ENCODE measurements around the gene CBL. TPM values are rescaled to one million over a fixed set of nuclear protein-coding genes. Genes with fewer than 3 reads are reported as not detected.

Gene CBL
- total and polyA plus RNA-seq, 2 donors from 2014 or later = 2.0 to 20.6 TPM

DNA sequence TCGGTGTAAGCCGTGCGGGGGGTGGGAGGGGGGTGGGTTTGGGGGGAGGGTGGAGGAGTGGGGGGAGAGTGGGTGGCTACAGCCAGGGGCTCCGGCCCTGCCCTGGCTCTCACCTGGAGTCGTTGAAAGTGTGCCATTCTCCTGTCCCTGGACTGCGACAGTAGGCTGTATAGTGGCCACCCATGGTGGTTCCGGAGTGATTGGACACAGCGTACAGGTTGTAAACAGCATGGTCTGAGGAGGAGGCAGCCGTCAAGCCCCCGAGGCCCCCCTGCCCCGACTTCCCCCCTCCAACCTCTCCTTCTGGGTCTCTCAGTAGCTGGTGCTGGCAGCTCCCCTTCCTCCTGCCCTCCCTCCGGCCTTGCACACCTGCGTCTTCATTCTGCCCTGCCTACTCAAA lies 150.9 kb downstream of the CBL start:
- FAIRE-seq (no peak), DNase-seq (peak in 1 of 5 donors; percentile 65)
- Histone ChIP-seq H3K9ac (ENCODE audit: low read length in 3 of 3) (peak overlapping the region in 1 of 3 donors; percentile 7), H3K4me3 (ENCODE audit: low read length in 3 of 3) (no peak overlapping the region), H3K36me3 (ENCODE audit: control insufficient read depth in 2 of 3, insufficient read depth in 3 of 3, low read length in 3 of 3) (peaks cover 0 to 29% (median 18%) of the 10 kb centered on the region in 3 donors), H3K9me3 (ENCODE audit: control insufficient read depth in 2 of 3, insufficient read depth in 1 of 3, low read length in 3 of 3) (no peaks in the 10 kb centered on the region), H3K4me1 (ENCODE audit: control insufficient read depth in 2 of 3, insufficient read depth in 2 of 3, low read depth in 1 of 3, low read length in 3 of 3) (peaks cover 0 to 21% (median 8%) of the 10 kb centered on the region in 3 donors), H3K27me3 (ENCODE audit: control insufficient read depth, insufficient read depth, low read length) (no peaks in the 10 kb centered on the region), H3K27ac (ENCODE audit: low read depth in 2 of 2, low read length in 2 of 2) (peak overlapping the region in 1 of 2 donors; percentile 48)
- TF ChIP-seq, protein P1, sequence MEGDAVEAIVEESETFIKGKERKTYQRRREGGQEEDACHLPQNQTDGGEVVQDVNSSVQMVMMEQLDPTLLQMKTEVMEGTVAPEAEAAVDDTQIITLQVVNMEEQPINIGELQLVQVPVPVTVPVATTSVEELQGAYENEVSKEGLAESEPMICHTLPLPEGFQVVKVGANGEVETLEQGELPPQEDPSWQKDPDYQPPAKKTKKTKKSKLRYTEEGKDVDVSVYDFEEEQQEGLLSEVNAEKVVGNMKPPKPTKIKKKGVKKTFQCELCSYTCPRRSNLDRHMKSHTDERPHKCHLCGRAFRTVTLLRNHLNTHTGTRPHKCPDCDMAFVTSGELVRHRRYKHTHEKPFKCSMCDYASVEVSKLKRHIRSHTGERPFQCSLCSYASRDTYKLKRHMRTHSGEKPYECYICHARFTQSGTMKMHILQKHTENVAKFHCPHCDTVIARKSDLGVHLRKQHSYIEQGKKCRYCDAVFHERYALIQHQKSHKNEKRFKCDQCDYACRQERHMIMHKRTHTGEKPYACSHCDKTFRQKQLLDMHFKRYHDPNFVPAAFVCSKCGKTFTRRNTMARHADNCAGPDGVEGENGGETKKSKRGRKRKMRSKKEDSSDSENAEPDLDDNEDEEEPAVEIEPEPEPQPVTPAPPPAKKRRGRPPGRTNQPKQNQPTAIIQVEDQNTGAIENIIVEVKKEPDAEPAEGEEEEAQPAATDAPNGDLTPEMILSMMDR (IDR thresholded peaks at IDR 0.05; ENCODE audit: borderline replicate concordance, extremely low read depth, insufficient read depth) = no peak
- intact Hi-C loops (cut with DNase I) = no loop called here

Small RNAs within 50 kb of the gene (microRNA-seq; reads per million reads assigned to microRNA genes)
- gene MIR6756 = not detected

Other genes starting within 250 kb of the CBL start
- not detected for gene FOXR1, start 234.6 kb upstream of the CBL start, total RNA-seq
- not detected for gene FOXR1, start 234.6 kb upstream of the CBL start, polyA plus RNA-seq (ENCODE audit: insufficient read depth, low read depth, low replicate concordance)
- 45.0 TPM for gene CENATAC, start 208.2 kb upstream of the CBL start, total RNA-seq
- gene CENATAC, start 208.2 kb upstream of the CBL start, polyA plus RNA-seq (ENCODE audit: insufficient read depth, low read depth, low replicate concordance) = 19.8 TPM
- gene RPS25, start 188.0 kb upstream of the CBL start, total RNA-seq = 852 TPM
- gene RPS25, start 188.0 kb upstream of the CBL start, polyA plus RNA-seq (ENCODE audit: insufficient read depth, low read depth, low replicate concordance) = 1,047 TPM
- 82.6 TPM for gene TRAPPC4, start 187.6 kb upstream of the CBL start, total RNA-seq
- 136 TPM for gene TRAPPC4, start 187.6 kb upstream of the CBL start, polyA plus RNA-seq (ENCODE audit: insufficient read depth, low read depth, low replicate concordance)
- gene SLC37A4, start 175.5 kb upstream of the CBL start, total RNA-seq = 49.5 TPM
- gene SLC37A4, start 175.5 kb upstream of the CBL start, polyA plus RNA-seq (ENCODE audit: insufficient read depth, low read depth, low replicate concordance) = 115 TPM
- 187 TPM for gene HYOU1, start 149.1 kb upstream of the CBL start, total RNA-seq
- gene HYOU1, start 149.1 kb upstream of the CBL start, polyA plus RNA-seq (ENCODE audit: insufficient read depth, low read depth, low replicate concordance) = 69.0 TPM
- 40.8 TPM for gene VPS11, start 138.5 kb upstream of the CBL start, total RNA-seq
- gene VPS11, start 138.5 kb upstream of the CBL start, polyA plus RNA-seq (ENCODE audit: insufficient read depth, low read depth, low replicate concordance) = 40.0 TPM
- 16.7 TPM for gene HMBS, start 121.5 kb upstream of the CBL start, total RNA-seq
- gene HMBS, start 121.5 kb upstream of the CBL start, polyA plus RNA-seq (ENCODE audit: insufficient read depth, low read depth, low replicate concordance) = 32.3 TPM
- gene DPAGT1, start 104.5 kb upstream of the CBL start, total RNA-seq = 34.8 TPM
- gene DPAGT1, start 104.5 kb upstream of the CBL start, polyA plus RNA-seq (ENCODE audit: insufficient read depth, low read depth, low replicate concordance) = 41.0 TPM
- gene C2CD2L, start 99.0 kb upstream of the CBL start, total RNA-seq = 16.0 TPM
- gene C2CD2L, start 99.0 kb upstream of the CBL start, polyA plus RNA-seq (ENCODE audit: insufficient read depth, low read depth, low replicate concordance) = 17.7 TPM
- 29.1 TPM for gene HINFP, start 84.8 kb upstream of the CBL start, total RNA-seq
- gene HINFP, start 84.8 kb upstream of the CBL start, polyA plus RNA-seq (ENCODE audit: insufficient read depth, low read depth, low replicate concordance) = 14.5 TPM
- gene ABCG4, start 57.3 kb upstream of the CBL start, total RNA-seq = 0.25 TPM
- gene ABCG4, start 57.3 kb upstream of the CBL start, polyA plus RNA-seq (ENCODE audit: insufficient read depth, low read depth, low replicate concordance) = 0.52 TPM
- gene NLRX1, start 37.6 kb upstream of the CBL start, total RNA-seq = 21.2 TPM
- 11.9 TPM for gene NLRX1, start 37.6 kb upstream of the CBL start, polyA plus RNA-seq (ENCODE audit: insufficient read depth, low read depth, low replicate concordance)
- gene NHERF4, start 20.9 kb upstream of the CBL start, total RNA-seq = 3.5 TPM
- gene NHERF4, start 20.9 kb upstream of the CBL start, polyA plus RNA-seq (ENCODE audit: insufficient read depth, low read depth, low replicate concordance) = 47.9 TPM
- 137 TPM for gene MCAM, start 110.8 kb downstream of the CBL start, total RNA-seq
- 42.1 TPM for gene MCAM, start 110.8 kb downstream of the CBL start, polyA plus RNA-seq (ENCODE audit: insufficient read depth, low read depth, low replicate concordance)
- gene RNF26, start 128.2 kb downstream of the CBL start, total RNA-seq = 23.5 TPM
- gene RNF26, start 128.2 kb downstream of the CBL start, polyA plus RNA-seq (ENCODE audit: insufficient read depth, low read depth, low replicate concordance) = 18.2 TPM
- gene C1QTNF5, start 134.5 kb downstream of the CBL start, total RNA-seq = 42.8 TPM
- gene C1QTNF5, start 134.5 kb downstream of the CBL start, polyA plus RNA-seq (ENCODE audit: insufficient read depth, low read depth, low replicate concordance) = 40.4 TPM
- not detected for gene MFRP, start 140.4 kb downstream of the CBL start, total RNA-seq
- gene MFRP, start 140.4 kb downstream of the CBL start, polyA plus RNA-seq (ENCODE audit: insufficient read depth, low read depth, low replicate concordance) = not detected
- gene USP2, start 175.4 kb downstream of the CBL start, total RNA-seq = 30.4 TPM
- gene USP2, start 175.4 kb downstream of the CBL start, polyA plus RNA-seq (ENCODE audit: insufficient read depth, low read depth, low replicate concordance) = 57.6 TPM
- gene THY1, start 216.8 kb downstream of the CBL start, total RNA-seq = 17.5 TPM
- gene THY1, start 216.8 kb downstream of the CBL start, polyA plus RNA-seq (ENCODE audit: insufficient read depth, low read depth, low replicate concordance) = 240 TPM

All from kidney (tissue), 14 donors.